NCI-H146 treated with DMSO at 0.1 percent for 48 hours (cell line): ENCODE results near the gene LTF.
"Not testable (repeated sequence)": the region's sequence is repeated elsewhere in the genome, so short reads cannot be mapped to it uniquely, and the experiment has no call there.

Source experiments
- DNase-seq: peaks from one replicate; lab custom pipeline; 2025; ENCODE audit not compliant: unreplicated experiment; lab: John Stamatoyannopoulos, UW

The LTF gene

GRCh38 chr3:46398186-46398955, 66.3 kb downstream of the LTF start:
- DNase-seq = no peak

DNA sequence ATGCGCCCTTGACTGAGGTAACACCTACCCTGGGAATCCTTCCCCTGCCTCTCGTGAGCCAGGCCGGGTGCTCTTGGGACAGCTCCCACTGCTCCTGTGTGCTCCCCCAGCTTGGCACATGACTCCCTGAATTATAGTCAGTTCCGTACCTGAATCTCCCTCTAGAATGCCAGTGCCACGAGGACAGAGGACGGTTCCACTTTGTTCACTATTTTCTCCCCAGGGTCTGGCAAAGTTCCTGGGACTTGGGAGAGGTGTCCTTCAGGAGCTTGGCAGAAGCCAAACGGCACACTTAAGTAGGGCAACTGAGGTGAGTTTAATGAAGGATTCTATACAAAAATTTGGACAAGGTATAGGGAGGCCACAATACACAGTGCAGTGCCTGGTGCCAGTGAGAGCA, 67.6 kb downstream of the LTF start:
- DNase-seq = no peak

- DNase-seq = no peak
Observed at GRCh38 chr3:46395766-46396530, 68.8 kb downstream of the LTF start.

GRCh38 chr3:46395210-46395661, 69.5 kb downstream of the LTF start:
- no peak for DNase-seq

DNA sequence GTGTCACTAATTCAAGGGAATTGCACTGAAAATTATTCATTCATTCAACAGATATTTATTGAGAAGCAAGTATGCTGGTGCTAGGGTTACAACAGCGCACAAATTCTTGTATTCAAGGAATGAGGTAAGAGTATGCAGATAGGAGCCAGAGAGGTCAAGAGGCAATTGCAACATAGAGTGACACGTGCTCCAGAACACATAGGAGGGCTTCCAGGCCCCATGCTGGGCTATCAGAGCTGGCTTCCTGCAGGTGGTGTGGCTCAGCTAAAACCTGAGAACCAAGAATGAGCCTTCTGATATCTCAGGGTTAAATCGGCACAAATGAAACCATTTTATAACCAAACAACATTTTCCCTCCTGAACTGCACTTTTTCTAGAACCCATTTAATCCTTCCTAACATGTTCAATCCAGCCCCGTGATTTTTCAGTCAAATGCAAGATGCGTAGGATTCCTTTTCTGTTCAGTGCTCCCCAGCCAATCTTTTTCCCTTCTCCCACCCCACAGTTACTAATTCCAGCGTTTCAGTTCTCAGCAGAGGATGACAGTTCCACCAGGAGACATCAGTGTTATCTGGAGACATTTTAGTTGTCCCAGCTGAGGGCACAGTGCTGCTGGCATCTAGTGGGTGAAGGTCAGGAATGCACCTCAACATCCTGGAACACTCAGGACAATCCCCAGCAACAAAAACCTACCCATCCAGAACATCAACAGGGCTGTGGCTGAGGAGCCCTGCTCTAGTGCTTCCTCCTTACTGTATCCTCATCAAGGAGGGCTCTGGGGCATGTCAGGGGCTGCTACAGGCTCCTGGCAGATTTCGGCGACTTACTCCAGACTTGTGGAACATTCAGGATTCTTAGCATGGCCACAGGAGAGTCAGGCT, 70.9 kb downstream of the LTF start:
- peak; percentile 45 for DNase-seq

GRCh38 chr3:46393011-46393410, 71.7 kb downstream of the LTF start:
- DNase-seq = no peak

DNA sequence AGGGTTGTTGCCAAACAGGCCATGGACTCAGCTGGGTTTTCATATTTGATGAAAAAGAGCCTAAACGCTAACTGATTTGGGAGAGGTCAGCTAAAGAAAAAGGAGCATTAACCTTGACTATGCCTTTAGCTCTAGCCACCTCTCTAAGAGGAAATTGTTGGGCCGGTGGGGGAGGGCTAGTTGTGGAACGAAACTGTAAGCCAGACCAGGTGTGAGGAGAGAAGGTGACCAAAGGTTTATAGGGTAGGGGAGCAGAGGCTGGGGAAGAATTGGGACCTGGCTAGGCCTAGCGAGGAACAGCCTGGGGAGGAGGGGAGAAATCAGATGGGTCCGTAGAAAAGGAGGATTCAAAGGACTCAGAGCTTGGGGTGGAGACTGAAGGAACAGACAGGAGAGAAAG, 73.2 kb downstream of the LTF start:
- not testable (repeated sequence) for DNase-seq

GRCh38 chr3:46389306-46389705, 75.4 kb downstream of the LTF start:
- DNase-seq = no peak

DNA sequence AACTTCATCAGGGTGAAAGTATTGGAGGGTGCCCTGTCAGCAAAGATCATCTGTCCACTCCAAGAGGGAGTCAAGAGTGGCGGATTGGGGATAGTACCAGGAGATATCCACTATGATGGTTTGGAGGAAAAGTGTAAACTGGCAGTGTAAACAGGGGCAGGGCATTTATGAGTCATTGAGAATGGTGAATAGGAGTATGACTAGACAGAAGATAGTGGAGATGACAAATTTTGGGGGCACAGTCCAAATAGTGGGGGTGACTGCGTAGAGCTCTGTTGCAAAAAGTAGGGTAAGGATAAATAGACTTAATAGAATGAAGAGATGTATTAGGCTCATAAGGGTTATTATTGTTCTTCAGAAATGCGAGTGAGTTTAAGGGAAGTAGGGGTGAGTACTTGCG, 75.9 kb downstream of the LTF start:
- not testable (repeated sequence) for DNase-seq

DNA sequence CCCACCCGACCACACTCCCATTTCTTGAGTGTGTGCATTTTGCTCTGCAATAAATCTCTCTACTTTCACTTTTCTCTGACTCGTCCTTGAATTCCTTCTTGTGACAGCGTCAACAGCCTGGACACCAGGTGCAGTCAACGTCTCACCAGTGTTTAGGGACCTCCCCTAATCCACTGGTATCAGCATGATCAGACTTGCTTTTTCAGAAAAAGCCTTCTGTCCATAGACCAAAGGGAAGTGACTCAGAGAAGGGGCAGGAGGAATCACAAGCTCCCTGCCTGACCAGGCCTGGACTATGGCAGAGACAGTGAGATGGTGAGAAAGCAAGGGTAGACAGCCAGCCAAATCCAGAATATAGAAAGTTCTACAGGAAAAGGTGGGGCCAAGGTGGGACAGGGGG, 78.5 kb downstream of the LTF start:
- peak; percentile 19 for DNase-seq
